B cell (primary cell): ENCODE measurements around the gene CFAP65. TPM values are rescaled to one million over a fixed set of nuclear protein-coding genes. Genes with fewer than 3 reads are reported as not detected.

ENCODE experiments used
- ATAC-seq: fragments of 200-7000 bp; cut with Tn5 transposase; one replicate; pipeline ENCODE4 v1.10.0; 2021; ENCODE audit warnings: low read depth, mild to moderate bottlenecking, moderate number of reproducible peaks, moderate library complexity
- CTCF ChIA-PET: fragments of 350-600 bp; sonication (Branson Sonifier 250); formaldehyde crosslinking; loops from one replicate; lab custom pipeline; 2021; ENCODE audit warnings: antibody characterized with exemption, inconsistent platforms; lab: Charles Lee
- POLR2A ChIA-PET: fragments of 350-600 bp; sonication (Branson Sonifier 250); formaldehyde crosslinking; loops from one replicate; lab custom pipeline; 2021; ENCODE audit warnings: antibody characterized with exemption; lab: Charles Lee
- DNase-seq: peaks from one replicate; pipeline ENCODE4 v3.0.0; 2013
- H2AFZ ChIP-seq: 2 replicates; pipeline ENCODE4 v1.6.1; 2012; ENCODE audit warnings: mild to moderate bottlenecking, low read depth, low read length; ENCODE audit not compliant: insufficient read depth, poor library complexity, severe bottlenecking
- H3K27ac ChIP-seq, 2 donors: 1 replicate in 1 of 2; 2 replicates in 1 of 2; pipeline ENCODE4 v1.5.1; 2012 to 2013; ENCODE audit warnings: low read length in 2 of 2, mild to moderate bottlenecking in 2 of 2, moderate library complexity in 1 of 2
- H3K27me3 ChIP-seq, 4 experiments: fragments of 200-600 bp in 1 of 4; sonication (generic) in 1 of 4; replicated peaks in 1 of 4; 1 replicate in 2 of 4; 2 replicates in 2 of 4; pipeline versions ENCODE4 v1.6.1 to v1.7.0; 2013 to 2016; ENCODE audit warnings: low read length in 3 of 4, mild to moderate bottlenecking in 2 of 4, mixed read lengths in 1 of 4, moderate library complexity in 1 of 4; ENCODE audit not compliant: insufficient read depth in 4 of 4, control insufficient read depth in 3 of 4; ENCODE audit errors: control extremely low read depth in 1 of 4
- H3K36me3 ChIP-seq, 2 experiments: replicated peaks in 1 of 2; 1 replicate in 1 of 2; 2 replicates in 1 of 2; pipeline versions ENCODE4 v1.6.1 to v1.7.1; 2013; ENCODE audit warnings: low read length in 1 of 2; ENCODE audit not compliant: insufficient read depth in 2 of 2, control insufficient read depth in 1 of 2; ENCODE audit errors: control extremely low read depth in 1 of 2, extremely low read depth in 1 of 2
- H3K4me1 ChIP-seq, 2 donors: fragments of 200-600 bp in 1 of 2; sonication (generic) in 1 of 2; 1 replicate in 1 of 2; 2 replicates in 1 of 2; pipeline versions ENCODE4 v1.5.1 to v1.6.1; 2013 to 2017; ENCODE audit warnings: low read length in 2 of 2; ENCODE audit not compliant: control insufficient read depth in 2 of 2, insufficient read depth in 2 of 2
- H3K4me2 ChIP-seq: replicated peaks from 2 replicates; pipeline ENCODE3; 2012; ENCODE audit warnings: mild to moderate bottlenecking, low read depth, low read length; ENCODE audit not compliant: poor library complexity, severe bottlenecking
- H3K4me3 ChIP-seq, 5 experiments: fragments of 200-600 bp in 1 of 5; sonication (generic) in 1 of 5; 1 replicate in 3 of 5; 2 replicates in 2 of 5; pipeline versions ENCODE4 v1.5.1 to v1.7.0; 2011 to 2016; ENCODE audit warnings: low read length in 4 of 5, mild to moderate bottlenecking in 4 of 5, low read depth in 2 of 5, control low read depth in 1 of 5, moderate library complexity in 1 of 5; ENCODE audit not compliant: insufficient read depth in 1 of 5; ENCODE audit errors: control extremely low read depth in 1 of 5, extremely low read depth in 1 of 5
- H3K79me2 ChIP-seq: fragments of 200-600 bp; sonication (generic); one replicate; pipeline ENCODE4 v1.6.0; 2016; ENCODE audit warnings: low read length; ENCODE audit not compliant: control insufficient read depth, insufficient read depth
- H3K9ac ChIP-seq: fragments of 200-600 bp; sonication (generic); 2 replicates; pipeline ENCODE4 v1.6.1; 2017; ENCODE audit warnings: mild to moderate bottlenecking, low read length, moderate library complexity
- H3K9me3 ChIP-seq, 3 donors: one replicate each; pipeline versions ENCODE4 v1.6.1 to v1.7.1; 2013; ENCODE audit warnings: low read length in 2 of 3; ENCODE audit not compliant: control insufficient read depth in 2 of 3, insufficient read depth in 1 of 3; ENCODE audit errors: control extremely low read depth in 1 of 3
- H4K20me1 ChIP-seq: 2 replicates; pipeline ENCODE4 v1.6.0; 2012; ENCODE audit warnings: mild to moderate bottlenecking, low read length; ENCODE audit not compliant: insufficient read depth, control insufficient read depth, poor library complexity, severe bottlenecking
- H3K27ac Mint-ChIP-seq: one replicate; pipeline ENCODE4 v1.8.0; 2021; ENCODE audit warnings: mixed read lengths
- H3K27me3 Mint-ChIP-seq: one replicate; pipeline ENCODE4 v1.8.0; 2021; ENCODE audit warnings: mixed read lengths
- H3K4me1 Mint-ChIP-seq: one replicate; pipeline ENCODE4 v1.8.0; 2021; ENCODE audit warnings: mixed read lengths
- H3K4me3 Mint-ChIP-seq: one replicate; pipeline ENCODE4 v1.8.0; 2021; ENCODE audit warnings: mixed read lengths
- H3K9me3 Mint-ChIP-seq: one replicate; pipeline ENCODE4 v1.8.0; 2022; ENCODE audit warnings: mixed read lengths; ENCODE audit not compliant: insufficient read depth
- EZH2 ChIP-seq: IDR thresholded peaks from 2 replicates; pipeline ENCODE4 v1.6.1; 2012; ENCODE audit warnings: borderline replicate concordance, low read depth, mild to moderate bottlenecking, moderate library complexity, low read length; ENCODE audit not compliant: insufficient read depth, poor library complexity, severe bottlenecking
- WGBS: methylation state at CpG from one replicate; pipeline ENCODE4 v1.1.5; 2013; ENCODE audit warnings: missing lambda C conversion rate; ENCODE audit not compliant: insufficient coverage; 5-methylcytosine and 5-hydroxymethylcytosine counted together
- intact Hi-C: fragments of 100-400 bp; cut with micrococcal nuclease; formaldehyde crosslinking; loops from one replicate; pipeline ENCODE4 v1.10.0; 2022
- polyA plus RNA-seq: library from polyadenylated mRNA; depleted of rRNA; stranded (reverse); fragments of >200 nt; gene quantifications from 2 replicates; pipeline ENCODE4 v1.2.3, GENCODE V29; 2012
- total RNA-seq, 2 donors: library from RNA; stranded (reverse); fragments of 120-200 nt in 1 of 2; gene quantifications; 1 replicate in 1 of 2; 2 replicates in 1 of 2; pipeline versions ENCODE4 v1.2.3 to v1.2.4, GENCODE V29; 2013 to 2022
- TF ChIP-seq, protein P1 (sequence below): fragments of 200-600 bp; IDR thresholded peaks from one replicate; pipeline ENCODE4 v1.8.0; 2022; ENCODE audit warnings: antibody characterized with exemption, mild to moderate bottlenecking

CFAP65 gene
- total and polyA plus RNA-seq, 2 donors (not counting 1 experiment from before 2014, with no cell fraction given) = not detected

DNA sequence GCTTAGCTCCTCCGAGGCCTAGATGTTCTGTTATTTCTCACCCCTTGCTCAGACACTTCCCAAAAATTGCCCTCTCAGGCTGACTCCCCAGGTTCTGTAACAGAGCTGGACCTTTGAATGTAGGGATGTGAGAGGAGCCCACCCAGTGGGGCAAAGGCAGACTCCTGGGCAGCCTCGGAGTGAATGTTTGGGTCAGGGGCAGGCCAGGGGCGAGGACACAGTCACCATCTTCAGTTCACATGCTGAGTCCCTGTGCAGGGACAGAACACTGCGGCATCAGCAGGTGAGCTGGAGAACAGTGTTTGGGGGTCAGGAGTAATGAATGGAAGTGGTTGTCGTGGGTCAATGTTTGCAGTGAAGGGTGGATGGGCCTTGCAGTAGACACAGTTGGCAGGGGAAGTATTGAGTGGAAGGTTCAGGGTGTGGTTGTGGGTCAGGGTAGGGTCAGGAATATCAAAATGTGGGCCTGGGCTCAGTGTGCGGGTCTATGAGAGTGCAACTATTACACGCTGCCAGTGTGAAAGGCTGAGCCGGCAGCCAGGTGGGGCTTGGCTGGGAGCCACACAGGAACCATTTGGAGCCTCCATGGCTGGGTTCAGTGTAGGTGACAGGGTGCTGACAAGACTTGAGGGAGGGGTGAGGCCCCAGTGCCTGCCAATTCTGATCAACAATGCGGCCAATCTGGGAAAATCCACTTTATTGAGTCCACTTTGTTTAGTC is 15.0 kb upstream of the CFAP65 start:
- Histone ChIP-seq H3K27ac (no peak overlapping the region), H3K9ac (no peak overlapping the region), H3K36me3 (no peaks in the 10 kb centered on the region), H2AFZ (no peak overlapping the region), H4K20me1 (no peaks in the 10 kb centered on the region), H3K27me3 (peaks cover 0 to 56% (median 32%) of the 10 kb centered on the region in 4 experiments), H3K9me3 (no peaks in the 10 kb centered on the region), H3K4me2 (no peak overlapping the region), H3K4me1 (peaks cover 33 to 39% of the 10 kb centered on the region in 2 donors), H3K79me2 (no peaks in the 10 kb centered on the region), H3K4me3 (no peak overlapping the region)
- H3K27me3 Mint-ChIP-seq = peaks cover 44% of the 10 kb centered on the region
- no peak overlapping the region for H3K27ac Mint-ChIP-seq
- intact Hi-C loops = loop anchor here (10.0 kb wide), 1 partner anchor 62 kb away; the partner anchor contains the start of gene CRYBA2
- H3K4me3 Mint-ChIP-seq = no peak overlapping the region
- H3K4me1 Mint-ChIP-seq = peaks cover 22% of the 10 kb centered on the region
- ATAC-seq = no peak
- ChIA-PET POLR2A (no interaction called here), CTCF (interaction anchor here (1.5 to 9.5 kb wide), 3 partner anchors 9 to 98 kb away, joined by 5 to 117 read pairs (median 20); no protein-coding TSS in a partner anchor)
- 68% methylated on average over 8 of the region's 9 CpGs for WGBS
- TF ChIP-seq EZH2 = no peak
- TF ChIP-seq, protein P1, sequence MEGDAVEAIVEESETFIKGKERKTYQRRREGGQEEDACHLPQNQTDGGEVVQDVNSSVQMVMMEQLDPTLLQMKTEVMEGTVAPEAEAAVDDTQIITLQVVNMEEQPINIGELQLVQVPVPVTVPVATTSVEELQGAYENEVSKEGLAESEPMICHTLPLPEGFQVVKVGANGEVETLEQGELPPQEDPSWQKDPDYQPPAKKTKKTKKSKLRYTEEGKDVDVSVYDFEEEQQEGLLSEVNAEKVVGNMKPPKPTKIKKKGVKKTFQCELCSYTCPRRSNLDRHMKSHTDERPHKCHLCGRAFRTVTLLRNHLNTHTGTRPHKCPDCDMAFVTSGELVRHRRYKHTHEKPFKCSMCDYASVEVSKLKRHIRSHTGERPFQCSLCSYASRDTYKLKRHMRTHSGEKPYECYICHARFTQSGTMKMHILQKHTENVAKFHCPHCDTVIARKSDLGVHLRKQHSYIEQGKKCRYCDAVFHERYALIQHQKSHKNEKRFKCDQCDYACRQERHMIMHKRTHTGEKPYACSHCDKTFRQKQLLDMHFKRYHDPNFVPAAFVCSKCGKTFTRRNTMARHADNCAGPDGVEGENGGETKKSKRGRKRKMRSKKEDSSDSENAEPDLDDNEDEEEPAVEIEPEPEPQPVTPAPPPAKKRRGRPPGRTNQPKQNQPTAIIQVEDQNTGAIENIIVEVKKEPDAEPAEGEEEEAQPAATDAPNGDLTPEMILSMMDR = no peak
- DNase-seq = no peak
- H3K9me3 Mint-ChIP-seq = no peaks in the 10 kb centered on the region
